Upper lobe of left lung (tissue), 6 donors: Measurements from ENCODE around the gene LCORL. TPM values are rescaled to one million over a fixed set of nuclear protein-coding genes. Genes with fewer than 3 reads are reported as not detected.

Source experiments
- ATAC-seq, 2 donors: fragments of 200-7000 bp; cut with Tn5 transposase; one replicate each; pipeline ENCODE4 v1.9.1; 2022; ENCODE audit warnings: mild to moderate bottlenecking in 2 of 2, moderate library complexity in 2 of 2; ENCODE audit not compliant: low FRiP score in 2 of 2
- DNase-seq, 2 donors: peaks; one replicate each; pipeline ENCODE4 v3.0.0-alpha.2; 2019 to 2020
- H3K27ac ChIP-seq, 4 donors: fragments of 200-600 bp; sonication (generic); one replicate each; pipeline ENCODE4 v1.5.1; 2016 to 2019
- H3K27me3 ChIP-seq, 4 donors: fragments of 200-600 bp; sonication (generic); one replicate each; pipeline ENCODE4 v1.5.1; 2017 to 2019
- H3K36me3 ChIP-seq, 4 donors: fragments of 200-600 bp; sonication (generic); one replicate each; pipeline ENCODE4 v1.5.1; 2016 to 2019
- H3K4me1 ChIP-seq, 4 donors: fragments of 200-600 bp; sonication (generic); one replicate each; pipeline ENCODE4 v1.5.1; 2018 to 2019
- H3K4me3 ChIP-seq, 4 donors: fragments of 200-600 bp; sonication (generic); one replicate each; pipeline ENCODE4 v1.5.1; 2017 to 2019; ENCODE audit warnings: mild to moderate bottlenecking in 2 of 4, moderate library complexity in 1 of 4
- H3K9me3 ChIP-seq, 4 donors: fragments of 200-600 bp; sonication (generic); one replicate each; pipeline ENCODE4 v1.5.1; 2018 to 2019
- CTCF ChIP-seq, 6 experiments: fragments of 450-650 bp in 4 of 6; fragments of 200-600 bp in 2 of 6; sonication (generic) in 2 of 6; IDR thresholded peaks; one replicate each; pipeline ENCODE4 v1.5.1; 2016 to 2019; ENCODE audit warnings: antibody characterized with exemption in 6 of 6
- EP300 ChIP-seq, 4 donors: sonication (generic); formaldehyde crosslinking; IDR thresholded peaks; one replicate each; pipeline ENCODE4 v1.5.1; 2017; ENCODE audit warnings: antibody characterized with exemption in 4 of 4, control low read depth in 2 of 4
- POLR2A ChIP-seq, 4 donors: fragments of 450-650 bp; IDR thresholded peaks; one replicate each; pipeline ENCODE4 v1.5.1; 2016 to 2017; ENCODE audit warnings: antibody characterized with exemption in 4 of 4, mild to moderate bottlenecking in 2 of 4
- POLR2AphosphoS5 ChIP-seq, 2 donors: sonication (generic); formaldehyde crosslinking; IDR thresholded peaks; one replicate each; pipeline ENCODE4 v1.5.1; 2017; ENCODE audit warnings: antibody characterized with exemption in 2 of 2
- WGBS, 2 donors: methylation state at CpG; one replicate each; pipeline ENCODE4 v1.1.5; 2017 to 2018; 5-methylcytosine and 5-hydroxymethylcytosine counted together
- total RNA-seq, 6 donors: library from RNA; depleted of rRNA in 4 of 6; stranded (reverse); fragments of >200 nt in 4 of 6; gene quantifications; one replicate each; pipeline versions ENCODE4 v1.1.0 to v1.2.1, GENCODE V29; 2016 to 2021
- donor health status: DM: no; HTN: no; CAD: no; lungs with moderate emphysema.
- donor health status: DM: no; HTN: yes; CAD: no; lungs with severe emphysema.

The LCORL gene
- total RNA-seq: 10 to 100 TPM; 12.5 to 33.5 (median 19.6) TPM

- peak; percentile 94 to 97 for DNase-seq
- peak; percentile 95 to 97 for ATAC-seq
- Histone ChIP-seq H3K4me1 (peaks cover 6 to 19% (median 9%) of the 10 kb centered on the region in 4 donors), H3K27me3 (no peaks in the 10 kb centered on the region), H3K9me3 (no peaks in the 10 kb centered on the region), H3K36me3 (no peaks in the 10 kb centered on the region), H3K27ac (peak within 1 kb of the TSS; percentile 90 to 96 (median 90)), H3K4me3 (peak within 1 kb of the TSS; percentile 67 to 96 (median 93))
- peak; percentile 12 to 66 for TF ChIP-seq POLR2AphosphoS5 (IDR thresholded peaks at IDR 0.05)
- TF ChIP-seq EP300 (IDR thresholded peaks at IDR 0.05): peak in 1 of 4 donors; percentile 33
- TF ChIP-seq POLR2A (IDR thresholded peaks at IDR 0.05): peak in 1 of 4 donors; percentile 72
- TF ChIP-seq CTCF (IDR thresholded peaks at IDR 0.05): peak in 3 of 6 experiments; percentile 8 to 33 (median 23)
- 0 to 1% methylated on average over 46 to 71 of the region's 71 CpGs for WGBS, 2 donors
Observed at GRCh38 chr4:18021720-18022571, at the start of gene LCORL. TSS of gene LCORL (minus strand) at chr4:18021755. CDS start at chr4:18021751, 4 bp downstream.

GRCh38 chr4:18069810-18070209 lies 48.3 kb upstream of the LCORL start:
- Histone ChIP-seq H3K36me3 (no peaks in the 10 kb centered on the region), H3K27ac (no peak overlapping the region), H3K9me3 (no peaks in the 10 kb centered on the region), H3K27me3 (no peaks in the 10 kb centered on the region), H3K4me3 (no peak overlapping the region), H3K4me1 (no peaks in the 10 kb centered on the region)
- no peak for ATAC-seq
- TF ChIP-seq POLR2A (IDR thresholded peaks at IDR 0.05): no peak
- DNase-seq: no peak
- 36 to 59% methylated on average over 4 of the region's 4 CpGs for WGBS, 2 donors

GRCh38 chr4:18067031-18067430 lies 45.5 kb upstream of the LCORL start:
- H3K4me1 ChIP-seq: no peaks in the 10 kb centered on the region
- no peak for DNase-seq
- 87 to 91% methylated on average over 2 of the region's 2 CpGs for WGBS, 2 donors
- H3K9me3 ChIP-seq: peaks cover 0 to 7% (median 0%) of the 10 kb centered on the region in 4 donors
- no peaks in the 10 kb centered on the region for H3K36me3 ChIP-seq
- H3K27me3 ChIP-seq: no peaks in the 10 kb centered on the region
- H3K4me3 ChIP-seq: no peak overlapping the region
- TF ChIP-seq POLR2A (IDR thresholded peaks at IDR 0.05): no peak
- TF ChIP-seq POLR2AphosphoS5 (IDR thresholded peaks at IDR 0.05): no peak
- no peak for TF ChIP-seq EP300 (IDR thresholded peaks at IDR 0.05)
- TF ChIP-seq CTCF (IDR thresholded peaks at IDR 0.05): no peak
- ATAC-seq: no peak
- no peak overlapping the region for H3K27ac ChIP-seq

GRCh38 chr4:18063079-18063478 lies 41.5 kb upstream of the LCORL start:
- Histone ChIP-seq H3K4me3 (no peak overlapping the region), H3K36me3 (no peaks in the 10 kb centered on the region), H3K27ac (no peak overlapping the region), H3K4me1 (no peaks in the 10 kb centered on the region), H3K27me3 (no peaks in the 10 kb centered on the region), H3K9me3 (peaks cover 0 to 7% (median 0%) of the 10 kb centered on the region in 4 donors)
- ATAC-seq (no peak), DNase-seq (no peak)
- TF ChIP-seq POLR2AphosphoS5 (IDR thresholded peaks at IDR 0.05): no peak
- TF ChIP-seq POLR2A (IDR thresholded peaks at IDR 0.05): no peak
- TF ChIP-seq EP300 (IDR thresholded peaks at IDR 0.05): no peak
- no peak for TF ChIP-seq CTCF (IDR thresholded peaks at IDR 0.05)

GRCh38 chr4:18057821-18058533 lies 36.4 kb upstream of the LCORL start:
- Histone ChIP-seq H3K27ac (no peak overlapping the region), H3K36me3 (no peaks in the 10 kb centered on the region), H3K9me3 (no peaks in the 10 kb centered on the region), H3K27me3 (no peaks in the 10 kb centered on the region), H3K4me1 (peaks cover 0 to 8% (median 0%) of the 10 kb centered on the region in 4 donors), H3K4me3 (peak overlapping the region in 1 of 4 donors; percentile 41)
- DNase-seq (no peak), ATAC-seq (no peak)
- TF ChIP-seq CTCF (IDR thresholded peaks at IDR 0.05): no peak
- WGBS, 2 donors: 70 to 71% methylated on average over 2 of the region's 2 CpGs
